Measurements from ENCODE around the gene MAGI2. TPM values are rescaled to one million over a fixed set of nuclear protein-coding genes. Genes with fewer than 3 reads are reported as not detected.

The MAGI2 gene
- total RNA-seq, 3 donors from 2014 or later, result 9.8 to 22.7 (median 20.2) TPM

DNA sequence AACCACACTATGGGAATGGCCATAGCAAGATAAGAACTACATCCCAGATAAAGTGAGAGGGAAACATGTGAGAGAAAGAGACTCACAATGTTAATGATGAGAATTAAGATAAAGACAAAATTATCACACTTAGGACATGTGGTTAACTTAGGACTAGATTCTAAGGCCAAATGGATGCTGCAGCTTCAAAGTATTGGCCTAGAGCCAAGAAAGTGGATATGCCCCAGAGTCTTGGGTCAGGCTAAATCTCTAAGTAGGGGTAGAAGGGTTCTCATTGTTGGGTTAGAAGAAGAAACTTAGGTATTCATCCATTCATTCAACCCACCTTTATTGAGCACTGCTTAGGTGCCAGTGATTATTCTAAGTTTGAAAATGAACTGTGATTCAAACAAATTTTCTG lies 836.9 kb downstream of the MAGI2 start:
- H3K27ac ChIP-seq, result no peak overlapping the region
- H3K9me3 ChIP-seq, result no peaks in the 10 kb centered on the region
- intact Hi-C loops (cut with DNase I; ENCODE audit: low total_unique reads), result no loop called here
- no peak overlapping the region for H3K4me3 ChIP-seq
- no peaks in the 10 kb centered on the region for H3K4me1 ChIP-seq
- TF ChIP-seq POLR2AphosphoS5 (IDR thresholded peaks at IDR 0.05) (no peak), POLR2A (IDR thresholded peaks at IDR 0.05) (no peak)
- TF ChIP-seq, protein P1, sequence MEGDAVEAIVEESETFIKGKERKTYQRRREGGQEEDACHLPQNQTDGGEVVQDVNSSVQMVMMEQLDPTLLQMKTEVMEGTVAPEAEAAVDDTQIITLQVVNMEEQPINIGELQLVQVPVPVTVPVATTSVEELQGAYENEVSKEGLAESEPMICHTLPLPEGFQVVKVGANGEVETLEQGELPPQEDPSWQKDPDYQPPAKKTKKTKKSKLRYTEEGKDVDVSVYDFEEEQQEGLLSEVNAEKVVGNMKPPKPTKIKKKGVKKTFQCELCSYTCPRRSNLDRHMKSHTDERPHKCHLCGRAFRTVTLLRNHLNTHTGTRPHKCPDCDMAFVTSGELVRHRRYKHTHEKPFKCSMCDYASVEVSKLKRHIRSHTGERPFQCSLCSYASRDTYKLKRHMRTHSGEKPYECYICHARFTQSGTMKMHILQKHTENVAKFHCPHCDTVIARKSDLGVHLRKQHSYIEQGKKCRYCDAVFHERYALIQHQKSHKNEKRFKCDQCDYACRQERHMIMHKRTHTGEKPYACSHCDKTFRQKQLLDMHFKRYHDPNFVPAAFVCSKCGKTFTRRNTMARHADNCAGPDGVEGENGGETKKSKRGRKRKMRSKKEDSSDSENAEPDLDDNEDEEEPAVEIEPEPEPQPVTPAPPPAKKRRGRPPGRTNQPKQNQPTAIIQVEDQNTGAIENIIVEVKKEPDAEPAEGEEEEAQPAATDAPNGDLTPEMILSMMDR (IDR thresholded peaks at IDR 0.05), result no peak
- no peaks in the 10 kb centered on the region for H3K27me3 ChIP-seq
- DNase-seq (ENCODE audit: low spot score in 2 of 2), result no peak
- H3K36me3 ChIP-seq, result no peaks in the 10 kb centered on the region

DNA sequence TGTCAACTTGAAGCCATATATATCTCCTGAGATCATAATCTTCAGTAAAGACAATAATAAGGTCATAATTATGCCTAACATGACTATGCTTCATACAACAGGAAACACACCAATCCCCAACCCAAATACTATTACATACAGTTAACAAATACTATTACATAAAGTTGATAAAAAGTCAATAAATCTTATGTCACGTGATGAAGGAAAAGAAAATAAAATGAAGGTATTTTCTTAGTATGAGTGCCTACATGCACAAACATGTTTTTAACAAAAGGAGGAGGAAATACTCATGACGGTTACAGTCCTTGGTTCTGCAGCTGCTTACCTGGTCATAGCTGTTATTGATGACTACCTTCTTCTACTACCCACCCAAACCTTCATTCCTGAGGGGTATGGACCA lies 844.2 kb downstream of the MAGI2 start:
- Histone ChIP-seq H3K4me1 (no peaks in the 10 kb centered on the region), H3K9me3 (no peaks in the 10 kb centered on the region), H3K36me3 (no peaks in the 10 kb centered on the region), H3K4me3 (no peak overlapping the region), H3K27ac (no peak overlapping the region), H3K27me3 (no peaks in the 10 kb centered on the region)
- no peak for TF ChIP-seq POLR2AphosphoS5 (IDR thresholded peaks at IDR 0.05)
- TF ChIP-seq, protein P1 (IDR thresholded peaks at IDR 0.05), result no peak
- no peak for TF ChIP-seq POLR2A (IDR thresholded peaks at IDR 0.05)
- DNase-seq (ENCODE audit: low spot score in 2 of 2), result no peak
- intact Hi-C loops (cut with DNase I; ENCODE audit: low total_unique reads), result no loop called here

DNA sequence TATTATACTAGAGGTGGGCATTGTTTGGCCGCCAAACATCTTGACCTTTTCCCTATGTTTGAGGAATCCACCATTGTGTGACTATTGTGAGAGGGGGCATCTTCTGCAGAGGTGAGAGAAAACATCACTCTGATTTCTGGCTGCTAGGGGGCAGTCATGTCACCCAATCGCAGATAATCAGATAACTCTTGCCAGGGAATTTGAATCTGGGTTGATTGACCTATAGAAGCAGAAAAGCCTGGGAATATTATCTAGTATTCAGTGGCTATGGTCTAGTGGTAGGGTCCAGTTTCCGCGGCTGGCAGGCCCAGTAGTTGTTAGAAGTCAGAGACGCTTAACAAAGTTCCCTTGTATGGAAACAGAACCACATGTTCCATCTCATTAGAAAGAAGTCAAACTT lies 846.4 kb downstream of the MAGI2 start:
- Histone ChIP-seq H3K27ac (no peak overlapping the region), H3K27me3 (no peaks in the 10 kb centered on the region), H3K4me1 (no peaks in the 10 kb centered on the region), H3K36me3 (no peaks in the 10 kb centered on the region), H3K4me3 (no peak overlapping the region), H3K9me3 (no peaks in the 10 kb centered on the region)
- no peak for DNase-seq (ENCODE audit: low spot score in 2 of 2)
- TF ChIP-seq POLR2A (IDR thresholded peaks at IDR 0.05) (no peak), POLR2AphosphoS5 (IDR thresholded peaks at IDR 0.05) (no peak)
- TF ChIP-seq, protein P1 (IDR thresholded peaks at IDR 0.05), result no peak
- intact Hi-C loops (cut with DNase I; ENCODE audit: low total_unique reads), result no loop called here

DNA sequence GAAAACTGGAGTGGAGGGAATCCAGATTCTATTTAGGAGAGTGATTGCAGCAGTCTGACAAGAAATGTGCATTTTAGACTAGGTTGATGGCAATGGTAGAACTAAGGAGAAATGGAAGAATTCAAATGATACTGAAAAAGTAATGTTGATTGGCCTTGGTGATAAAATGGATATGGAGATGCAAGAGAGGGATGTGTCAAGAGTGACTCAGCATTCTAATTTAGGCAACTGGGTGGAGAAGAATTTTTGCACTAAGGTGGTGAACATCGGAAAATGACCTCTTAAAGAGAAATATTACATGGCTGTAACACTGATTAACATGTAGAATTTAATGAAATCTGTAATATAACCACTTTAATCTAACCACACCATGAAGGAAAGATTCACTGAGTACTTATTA lies 848.3 kb downstream of the MAGI2 start:
- intact Hi-C loops (cut with DNase I; ENCODE audit: low total_unique reads), result no loop called here

DNA sequence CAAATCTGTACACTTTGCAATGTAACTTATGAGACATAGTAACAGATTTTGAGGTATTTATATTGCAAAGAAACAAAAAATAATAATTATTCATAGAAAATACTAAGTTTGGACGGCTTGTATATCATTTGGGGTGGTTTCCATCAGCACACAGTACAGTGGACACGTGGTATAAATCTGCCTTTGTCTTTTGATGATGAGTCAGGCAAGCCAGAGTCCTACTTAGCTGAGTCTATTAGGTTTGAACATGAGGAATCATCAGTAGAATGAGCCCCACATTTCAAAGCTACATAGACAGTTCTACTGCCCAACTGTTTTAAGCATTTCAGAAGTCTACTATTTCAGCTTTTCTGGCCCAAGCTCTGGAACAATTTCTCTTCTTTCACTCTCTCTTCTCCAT lies 851.7 kb downstream of the MAGI2 start:
- TF ChIP-seq, protein P1 (IDR thresholded peaks at IDR 0.05), result no peak
- TF ChIP-seq POLR2AphosphoS5 (IDR thresholded peaks at IDR 0.05), result no peak
- TF ChIP-seq POLR2A (IDR thresholded peaks at IDR 0.05), result no peak
- no peak overlapping the region for H3K4me3 ChIP-seq
- no peak for DNase-seq (ENCODE audit: low spot score in 2 of 2)
- no peaks in the 10 kb centered on the region for H3K27me3 ChIP-seq
- intact Hi-C loops (cut with DNase I; ENCODE audit: low total_unique reads), result no loop called here
- no peaks in the 10 kb centered on the region for H3K36me3 ChIP-seq
- no peaks in the 10 kb centered on the region for H3K9me3 ChIP-seq
- no peak overlapping the region for H3K27ac ChIP-seq
- H3K4me1 ChIP-seq, result no peaks in the 10 kb centered on the region

More for the DNA sequence above, 848.3 kb downstream of the MAGI2 start:
- Histone ChIP-seq H3K36me3 (no peaks in the 10 kb centered on the region), H3K27me3 (no peaks in the 10 kb centered on the region), H3K27ac (no peak overlapping the region), H3K9me3 (no peaks in the 10 kb centered on the region), H3K4me3 (no peak overlapping the region), H3K4me1 (no peaks in the 10 kb centered on the region)
- DNase-seq (ENCODE audit: low spot score in 2 of 2), result no peak
- TF ChIP-seq, protein P1 (IDR thresholded peaks at IDR 0.05), result no peak
- TF ChIP-seq POLR2AphosphoS5 (IDR thresholded peaks at IDR 0.05), result no peak
- no peak for TF ChIP-seq POLR2A (IDR thresholded peaks at IDR 0.05)

Data from breast epithelium (tissue), 4 donors.